ENCODE data around the gene VRK2.

Gene VRK2

GRCh38 chr2:58032016-58032763, 14.4 kb upstream of the VRK2 start:
- H3K4me2 ChIP-seq (ENCODE audit: low read length): no peak overlapping the region
- H3K4ac ChIP-seq (ENCODE audit: low read depth, low read length): no peak overlapping the region

GRCh38 chr2:58032764-58033080, 13.9 kb upstream of the VRK2 start:
- no peak overlapping the region for H3K23ac ChIP-seq (ENCODE audit: low read length)
- no peak overlapping the region for H3K14ac ChIP-seq (ENCODE audit: low read length)
- no peak overlapping the region for H3K27ac ChIP-seq (ENCODE audit: low read depth, low read length)
- no peaks in the 10 kb centered on the region for H3K79me1 ChIP-seq (ENCODE audit: low read length)
- no peak overlapping the region for H2BK12ac ChIP-seq (ENCODE audit: low read length)
- no peak overlapping the region for H4K91ac ChIP-seq (ENCODE audit: low read depth, low read length)
- no peak overlapping the region for H4K12ac ChIP-seq (ENCODE audit: low read depth, low read length)
- H3K79me2 ChIP-seq (ENCODE audit: control insufficient read depth, insufficient read depth, low read length, poor library complexity): no peaks in the 10 kb centered on the region
- H3K4ac ChIP-seq (ENCODE audit: low read depth, low read length): no peak overlapping the region
- no CpG with 5 or more reads among the region's 1 CpG for WGBS (ENCODE audit: extremely low coverage, insufficient coverage, insufficient read length)
- no peak overlapping the region for H2AFZ ChIP-seq (ENCODE audit: insufficient read depth, low read length, poor library complexity)
- H3K36me3 ChIP-seq (ENCODE audit: control insufficient read depth in 1 of 2, insufficient read depth in 2 of 2, low read length in 2 of 2): no peaks in the 10 kb centered on the region
- no peak overlapping the region for H3K4me2 ChIP-seq (ENCODE audit: low read length)
- no peaks in the 10 kb centered on the region for H3K27me3 ChIP-seq (ENCODE audit: insufficient read depth, low read length)
- H2BK5ac ChIP-seq (ENCODE audit: low read depth, low read length, poor library complexity): no peak overlapping the region
- no peaks in the 10 kb centered on the region for H3K4me1 ChIP-seq (ENCODE audit: control insufficient read depth in 1 of 2, insufficient read depth in 2 of 2, low read length in 2 of 2)
- no peak overlapping the region for H3K18ac ChIP-seq (ENCODE audit: low read length)
- no peak for DNase-seq
- H3K9me3 ChIP-seq (ENCODE audit: insufficient read depth, low read depth, low read length): no peaks in the 10 kb centered on the region
- no peak overlapping the region for H3K4me3 ChIP-seq (ENCODE audit: low read depth, low read length)
- no peak overlapping the region for H3K9ac ChIP-seq (ENCODE audit: low read length)
- no peak overlapping the region for H4K8ac ChIP-seq (ENCODE audit: low read depth, low read length)
- H2BK120ac ChIP-seq (ENCODE audit: insufficient read depth, low read length, poor library complexity): no peak overlapping the region
- no peak overlapping the region for H2AK5ac ChIP-seq (ENCODE audit: low read length)

More at GRCh38 chr2:58032016-58032763, 14.4 kb upstream of the VRK2 start:
- H3K9me3 ChIP-seq (ENCODE audit: insufficient read depth, low read depth, low read length): no peaks in the 10 kb centered on the region
- H4K12ac ChIP-seq (ENCODE audit: low read depth, low read length): no peak overlapping the region
- DNase-seq: no peak
- H2AK5ac ChIP-seq (ENCODE audit: low read length): no peak overlapping the region
- no peak overlapping the region for H2BK5ac ChIP-seq (ENCODE audit: low read depth, low read length, poor library complexity)
- no peak overlapping the region for H3K27ac ChIP-seq (ENCODE audit: low read depth, low read length)
- no peaks in the 10 kb centered on the region for H3K79me1 ChIP-seq (ENCODE audit: low read length)
- H2BK12ac ChIP-seq (ENCODE audit: low read length): no peak overlapping the region
- no peaks in the 10 kb centered on the region for H3K36me3 ChIP-seq (ENCODE audit: control insufficient read depth in 1 of 2, insufficient read depth in 2 of 2, low read length in 2 of 2)
- no peaks in the 10 kb centered on the region for H3K4me1 ChIP-seq (ENCODE audit: control insufficient read depth in 1 of 2, insufficient read depth in 2 of 2, low read length in 2 of 2)
- H2BK120ac ChIP-seq (ENCODE audit: insufficient read depth, low read length, poor library complexity): no peak overlapping the region
- H3K18ac ChIP-seq (ENCODE audit: low read length): no peak overlapping the region
- H4K91ac ChIP-seq (ENCODE audit: low read depth, low read length): no peak overlapping the region
- H3K9ac ChIP-seq (ENCODE audit: low read length): no peak overlapping the region
- no peak overlapping the region for H4K8ac ChIP-seq (ENCODE audit: low read depth, low read length)
- no peaks in the 10 kb centered on the region for H3K27me3 ChIP-seq (ENCODE audit: insufficient read depth, low read length)
- H2AFZ ChIP-seq (ENCODE audit: insufficient read depth, low read length, poor library complexity): no peak overlapping the region
- H3K14ac ChIP-seq (ENCODE audit: low read length): no peak overlapping the region
- H3K4me3 ChIP-seq (ENCODE audit: low read depth, low read length): no peak overlapping the region
- no peaks in the 10 kb centered on the region for H3K79me2 ChIP-seq (ENCODE audit: control insufficient read depth, insufficient read depth, low read length, poor library complexity)
- no CpG with 5 or more reads among the region's 3 CpGs for WGBS (ENCODE audit: extremely low coverage, insufficient coverage, insufficient read length)
- H3K23ac ChIP-seq (ENCODE audit: low read length): no peak overlapping the region

GRCh38 chr2:58033530-58033929, 13.1 kb upstream of the VRK2 start:
- Histone ChIP-seq H2AK5ac (ENCODE audit: low read length) (no peak overlapping the region), H4K12ac (ENCODE audit: low read depth, low read length) (no peak overlapping the region), H3K27ac (ENCODE audit: low read depth, low read length) (no peak overlapping the region), H3K4me2 (ENCODE audit: low read length) (no peak overlapping the region), H3K9me3 (ENCODE audit: insufficient read depth, low read depth, low read length) (no peaks in the 10 kb centered on the region), H3K79me1 (ENCODE audit: low read length) (no peaks in the 10 kb centered on the region), H3K4me3 (ENCODE audit: low read depth, low read length) (no peak overlapping the region), H3K14ac (ENCODE audit: low read length) (no peak overlapping the region), H3K18ac (ENCODE audit: low read length) (no peak overlapping the region), H3K4me1 (ENCODE audit: control insufficient read depth in 1 of 2, insufficient read depth in 2 of 2, low read length in 2 of 2) (no peaks in the 10 kb centered on the region), H2BK120ac (ENCODE audit: insufficient read depth, low read length, poor library complexity) (no peak overlapping the region), H3K79me2 (ENCODE audit: control insufficient read depth, insufficient read depth, low read length, poor library complexity) (no peaks in the 10 kb centered on the region), H3K4ac (ENCODE audit: low read depth, low read length) (no peak overlapping the region), H3K23ac (ENCODE audit: low read length) (no peak overlapping the region), H4K8ac (ENCODE audit: low read depth, low read length) (no peak overlapping the region), H3K27me3 (ENCODE audit: insufficient read depth, low read length) (no peaks in the 10 kb centered on the region), H4K91ac (ENCODE audit: low read depth, low read length) (no peak overlapping the region), H2BK5ac (ENCODE audit: low read depth, low read length, poor library complexity) (no peak overlapping the region), H2AFZ (ENCODE audit: insufficient read depth, low read length, poor library complexity) (no peak overlapping the region), H2BK12ac (ENCODE audit: low read length) (no peak overlapping the region), H3K9ac (ENCODE audit: low read length) (no peak overlapping the region), H3K36me3 (ENCODE audit: control insufficient read depth in 1 of 2, insufficient read depth in 2 of 2, low read length in 2 of 2) (no peaks in the 10 kb centered on the region)
- DNase-seq: no peak

- Histone ChIP-seq H3K36me3 (ENCODE audit: control insufficient read depth in 1 of 2, insufficient read depth in 2 of 2, low read length in 2 of 2) (no peaks in the 10 kb centered on the region), H3K79me2 (ENCODE audit: control insufficient read depth, insufficient read depth, low read length, poor library complexity) (no peaks in the 10 kb centered on the region), H3K14ac (ENCODE audit: low read length) (no peak overlapping the region), H3K27me3 (ENCODE audit: insufficient read depth, low read length) (no peaks in the 10 kb centered on the region), H3K18ac (ENCODE audit: low read length) (no peak overlapping the region), H3K4me2 (ENCODE audit: low read length) (no peak overlapping the region), H3K9ac (ENCODE audit: low read length) (no peak overlapping the region), H3K4me3 (ENCODE audit: low read depth, low read length) (no peak overlapping the region), H2BK5ac (ENCODE audit: low read depth, low read length, poor library complexity) (no peak overlapping the region), H2AFZ (ENCODE audit: insufficient read depth, low read length, poor library complexity) (no peak overlapping the region), H3K79me1 (ENCODE audit: low read length) (no peaks in the 10 kb centered on the region), H2BK120ac (ENCODE audit: insufficient read depth, low read length, poor library complexity) (no peak overlapping the region), H3K4ac (ENCODE audit: low read depth, low read length) (no peak overlapping the region), H3K27ac (ENCODE audit: low read depth, low read length) (no peak overlapping the region), H3K9me3 (ENCODE audit: insufficient read depth, low read depth, low read length) (no peaks in the 10 kb centered on the region), H2AK5ac (ENCODE audit: low read length) (no peak overlapping the region), H4K8ac (ENCODE audit: low read depth, low read length) (no peak overlapping the region), H3K23ac (ENCODE audit: low read length) (no peak overlapping the region), H4K91ac (ENCODE audit: low read depth, low read length) (no peak overlapping the region), H2BK12ac (ENCODE audit: low read length) (no peak overlapping the region), H4K12ac (ENCODE audit: low read depth, low read length) (no peak overlapping the region), H3K4me1 (ENCODE audit: control insufficient read depth in 1 of 2, insufficient read depth in 2 of 2, low read length in 2 of 2) (no peaks in the 10 kb centered on the region)
- no peak for DNase-seq
- no CpG with 5 or more reads among the region's 3 CpGs for WGBS (ENCODE audit: extremely low coverage, insufficient coverage, insufficient read length)
These were observed 11.3 kb upstream of the VRK2 start for GRCh38 chr2:58035352-58035751.

Measured in trophoblast cell (in vitro differentiated cells and primary cell).